ENCODE results near the gene PNMT. TPM values are rescaled to one million over a fixed set of nuclear protein-coding genes. Genes with fewer than 3 reads are reported as not detected.

PNMT gene
- total and polyA plus RNA-seq, 4 donors = 1.9 to 4.3 (median 3.5) TPM

DNA sequence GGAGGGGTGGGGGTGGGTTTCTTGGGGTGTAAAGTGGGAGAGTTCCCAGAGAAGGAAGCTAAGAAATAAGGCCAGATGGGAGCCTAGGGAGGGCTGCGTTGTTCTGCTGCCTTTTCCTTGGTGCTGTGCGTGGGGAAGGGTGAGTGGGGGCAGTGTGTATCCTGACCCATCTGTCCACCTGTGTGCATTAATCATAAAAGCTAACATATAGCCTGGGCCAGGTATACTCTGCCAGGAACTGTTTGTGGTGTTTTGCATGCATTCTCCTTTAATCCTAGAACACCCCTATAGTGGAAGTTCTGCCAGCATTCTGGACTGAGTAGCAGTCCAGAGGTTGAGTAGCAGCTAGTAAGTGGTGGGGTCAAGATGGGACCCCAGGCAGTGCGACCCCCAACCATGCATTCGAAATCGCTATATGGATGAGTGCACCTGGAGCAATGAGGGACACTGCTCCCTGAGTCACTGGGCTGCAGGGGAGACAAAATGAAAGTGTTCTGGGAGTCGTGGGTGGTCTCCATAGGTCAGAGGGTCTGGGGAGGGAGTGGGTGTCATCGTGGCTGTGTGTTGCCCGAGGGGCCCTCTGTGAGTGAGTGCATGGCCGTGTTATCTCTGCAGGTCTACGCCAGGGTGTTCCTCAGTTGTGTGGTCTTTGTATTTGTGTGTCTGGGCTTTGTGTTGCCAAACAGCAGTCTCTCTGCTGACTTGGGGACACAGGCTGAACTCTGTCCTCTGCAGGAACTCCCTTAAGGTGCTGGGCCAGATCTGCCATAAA lies 32.9 kb downstream of the PNMT start:
- peak overlapping the region; percentile 40 to 94 for H3K27ac ChIP-seq (ENCODE audit: low read depth in 1 of 2, low read length in 1 of 2)
- no peaks in the 10 kb centered on the region for H3K9me3 ChIP-seq (ENCODE audit: control insufficient read depth in 4 of 4, insufficient read depth in 3 of 4, low read length in 3 of 4)

GRCh38 chr17:39701784-39702422 lies 33.6 kb downstream of the PNMT start:
- H3K4me3 ChIP-seq = no peak overlapping the region
- TF ChIP-seq, protein P1, sequence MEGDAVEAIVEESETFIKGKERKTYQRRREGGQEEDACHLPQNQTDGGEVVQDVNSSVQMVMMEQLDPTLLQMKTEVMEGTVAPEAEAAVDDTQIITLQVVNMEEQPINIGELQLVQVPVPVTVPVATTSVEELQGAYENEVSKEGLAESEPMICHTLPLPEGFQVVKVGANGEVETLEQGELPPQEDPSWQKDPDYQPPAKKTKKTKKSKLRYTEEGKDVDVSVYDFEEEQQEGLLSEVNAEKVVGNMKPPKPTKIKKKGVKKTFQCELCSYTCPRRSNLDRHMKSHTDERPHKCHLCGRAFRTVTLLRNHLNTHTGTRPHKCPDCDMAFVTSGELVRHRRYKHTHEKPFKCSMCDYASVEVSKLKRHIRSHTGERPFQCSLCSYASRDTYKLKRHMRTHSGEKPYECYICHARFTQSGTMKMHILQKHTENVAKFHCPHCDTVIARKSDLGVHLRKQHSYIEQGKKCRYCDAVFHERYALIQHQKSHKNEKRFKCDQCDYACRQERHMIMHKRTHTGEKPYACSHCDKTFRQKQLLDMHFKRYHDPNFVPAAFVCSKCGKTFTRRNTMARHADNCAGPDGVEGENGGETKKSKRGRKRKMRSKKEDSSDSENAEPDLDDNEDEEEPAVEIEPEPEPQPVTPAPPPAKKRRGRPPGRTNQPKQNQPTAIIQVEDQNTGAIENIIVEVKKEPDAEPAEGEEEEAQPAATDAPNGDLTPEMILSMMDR (IDR thresholded peaks at IDR 0.05; ENCODE audit: control extremely low read depth, extremely low read depth) = no peak
- ATAC-seq (ENCODE audit: insufficient read depth, low FRiP score) (no peak), DNase-seq (no peak)
- H3K36me3 ChIP-seq (ENCODE audit: control insufficient read depth in 4 of 4, insufficient read depth in 4 of 4, low read length in 4 of 4) = peaks cover 0 to 6% (median under 1%) of the 10 kb centered on the region in 4 donors
- peak overlapping the region in 1 of 2 donors; percentile 14 for H3K9ac ChIP-seq (ENCODE audit: insufficient read depth in 1 of 2, low read length in 2 of 2)
- peaks cover 3 to 47% (median 20%) of the 10 kb centered on the region in 5 donors for H3K4me1 ChIP-seq (ENCODE audit: control insufficient read depth in 5 of 5, insufficient read depth in 5 of 5, low read length in 5 of 5)
- WGBS, 2 donors = 77 to 80% methylated on average over 4 of the region's 4 CpGs
- H3K9me3 ChIP-seq (ENCODE audit: control insufficient read depth in 4 of 4, insufficient read depth in 3 of 4, low read length in 3 of 4) = no peaks in the 10 kb centered on the region
- no peaks in the 10 kb centered on the region for H3K27me3 ChIP-seq (ENCODE audit: control insufficient read depth in 3 of 3, insufficient read depth in 3 of 3, low read length in 2 of 3)
- H3K27ac ChIP-seq (ENCODE audit: low read depth in 1 of 2, low read length in 1 of 2) = peak overlapping the region in 1 of 2 donors; percentile 40

More for the DNA sequence above, 32.9 kb downstream of the PNMT start:
- DNase-seq (no peak), ATAC-seq (ENCODE audit: insufficient read depth, low FRiP score) (no peak)
- TF ChIP-seq, protein P1 (IDR thresholded peaks at IDR 0.05; ENCODE audit: control extremely low read depth, extremely low read depth) = no peak
- 46 to 48% methylated on average over 10 of the region's 10 CpGs for WGBS, 2 donors
- peaks cover 3 to 41% (median 18%) of the 10 kb centered on the region in 5 donors for H3K4me1 ChIP-seq (ENCODE audit: control insufficient read depth in 5 of 5, insufficient read depth in 5 of 5, low read length in 5 of 5)
- peak overlapping the region; percentile 26 for H3K4me3 ChIP-seq
- no peaks in the 10 kb centered on the region for H3K27me3 ChIP-seq (ENCODE audit: control insufficient read depth in 3 of 3, insufficient read depth in 3 of 3, low read length in 2 of 3)
- H3K9ac ChIP-seq (ENCODE audit: insufficient read depth in 1 of 2, low read length in 2 of 2) = peak overlapping the region; percentile 68 to 84
- H3K36me3 ChIP-seq (ENCODE audit: control insufficient read depth in 4 of 4, insufficient read depth in 4 of 4, low read length in 4 of 4) = peaks cover 0 to 4% (median under 1%) of the 10 kb centered on the region in 4 donors

- 59 to 65% methylated on average over 11 to 12 of the region's 12 CpGs for WGBS, 2 donors
- TF ChIP-seq, protein P1 (IDR thresholded peaks at IDR 0.05; ENCODE audit: control extremely low read depth, extremely low read depth) = no peak
- ATAC-seq (ENCODE audit: insufficient read depth, low FRiP score) = no peak
- H3K4me3 ChIP-seq = no peak overlapping the region
- no peaks in the 10 kb centered on the region for H3K27me3 ChIP-seq (ENCODE audit: control insufficient read depth in 3 of 3, insufficient read depth in 3 of 3, low read length in 2 of 3)
- H3K4me1 ChIP-seq (ENCODE audit: control insufficient read depth in 5 of 5, insufficient read depth in 5 of 5, low read length in 5 of 5) = peaks cover 3 to 47% (median 21%) of the 10 kb centered on the region in 5 donors
- no peak for DNase-seq
- peak overlapping the region; percentile 52 to 62 for H3K27ac ChIP-seq (ENCODE audit: low read depth in 1 of 2, low read length in 1 of 2)
- peaks cover 0 to 11% (median 5%) of the 10 kb centered on the region in 4 donors for H3K36me3 ChIP-seq (ENCODE audit: control insufficient read depth in 4 of 4, insufficient read depth in 4 of 4, low read length in 4 of 4)
- H3K9me3 ChIP-seq (ENCODE audit: control insufficient read depth in 4 of 4, insufficient read depth in 3 of 4, low read length in 3 of 4) = no peaks in the 10 kb centered on the region
- no peak overlapping the region for H3K9ac ChIP-seq (ENCODE audit: insufficient read depth in 1 of 2, low read length in 2 of 2)
Measured at GRCh38 chr17:39702901-39703893, 34.9 kb downstream of the PNMT start.
